ENCODE results near the gene CNGB1. TPM values are rescaled to one million over a fixed set of nuclear protein-coding genes. Genes with fewer than 3 reads are reported as not detected.

Gene CNGB1
- total RNA-seq, 1 experiment from 2014 or later, result not detected

GRCh38 chr16:57988929-57989328 is 18.0 kb upstream of the CNGB1 start:
- H3K9ac ChIP-seq (ENCODE audit: low read length), result no peak overlapping the region
- H3K4me1 ChIP-seq (ENCODE audit: control insufficient read depth in 1 of 2, insufficient read depth in 2 of 2, low read length in 2 of 2), result no peaks in the 10 kb centered on the region
- POLR2A ChIA-PET, result no interaction called here
- no peaks in the 10 kb centered on the region for H4K20me1 ChIP-seq (ENCODE audit: insufficient read depth)
- no peak overlapping the region for H2AFZ ChIP-seq (ENCODE audit: low read depth, low read length, poor library complexity, severe bottlenecking)
- no peaks in the 10 kb centered on the region for H3K9me3 ChIP-seq (ENCODE audit: control insufficient read depth in 1 of 2, insufficient read depth in 1 of 2, low read depth in 1 of 2, low read length in 2 of 2)
- intact Hi-C loops (cut with micrococcal nuclease), result no loop called here
- no peaks in the 10 kb centered on the region for H3K79me2 ChIP-seq (ENCODE audit: insufficient read depth, low read length)
- no peaks in the 10 kb centered on the region for H3K9me2 ChIP-seq (ENCODE audit: insufficient read depth)
- CTCF ChIA-PET, result interaction anchor here (1.3 kb wide), 1 partner anchor 12 kb away, joined by 3 read pairs; the partner anchor contains the start of gene USB1
- no peak overlapping the region for H3K4me2 ChIP-seq (ENCODE audit: low read length)
- no peak overlapping the region for H3K27ac ChIP-seq (ENCODE audit: low read depth, low read length)
- RAD21 ChIA-PET (ENCODE audit: low non-redundant PET in 1 of 2, low total read pairs in 2 of 2, uncharacterized antibody in 2 of 2, unreplicated experiment in 2 of 2), result no interaction called here
- no peak overlapping the region for H3K4me3 ChIP-seq (replicated peaks in 1 of 2; ENCODE audit: low read depth in 1 of 2, low read length in 2 of 2)
- H3K27me3 ChIP-seq (ENCODE audit: insufficient read depth, low read length), result no peaks in the 10 kb centered on the region
- no peaks in the 10 kb centered on the region for H3K36me3 ChIP-seq (ENCODE audit: control insufficient read depth in 1 of 2, insufficient read depth in 2 of 2, low read length in 2 of 2)
- 0 out of 2 replicates have a peak, but pooled peaks have one; percentile 25 for ATAC-seq
- no TSS peak for BruUV-seq (replicated peaks)
- TF ChIP-seq FOSL1 (IDR thresholded peaks at IDR 0.05; ENCODE audit: low read depth) (no peak), CTCF (IDR thresholded peaks at IDR 0.05 in 2 of 3, conservative IDR thresholded peaks at IDR 0.05 in 1 of 3; ENCODE audit: borderline replicate concordance in 1 of 3, insufficient read depth in 1 of 3, low read depth in 2 of 3, low read length in 2 of 3) (no peak), TCF7L2 (IDR thresholded peaks at IDR 0.05; ENCODE audit: borderline replicate concordance, extremely low read depth, insufficient read depth, insufficient read length) (no peak), REST (IDR thresholded peaks at IDR 0.05; ENCODE audit: low read depth) (no peak), SRF (IDR thresholded peaks at IDR 0.05; ENCODE audit: low read depth) (no peak), ZFX (IDR thresholded peaks at IDR 0.05) (no peak), ZNF274 (IDR thresholded peaks at IDR 0.05; ENCODE audit: low read depth, low read length) (no peak), EGR1 (IDR thresholded peaks at IDR 0.05; ENCODE audit: low read depth) (no peak), ZBTB33 (IDR thresholded peaks at IDR 0.05; ENCODE audit: extremely low read depth, insufficient replicate concordance, low read length) (no peak), CEBPB (IDR thresholded peaks at IDR 0.05; ENCODE audit: low read depth) (no peak), SIN3A (IDR thresholded peaks at IDR 0.05; ENCODE audit: low read depth) (no peak), MAX (IDR thresholded peaks at IDR 0.05) (no peak), EZH2phosphoT487 (IDR thresholded peaks at IDR 0.05; ENCODE audit: borderline replicate concordance) (no peak), JUND (IDR thresholded peaks at IDR 0.05) (no peak), ELF1 (IDR thresholded peaks at IDR 0.05; ENCODE audit: borderline replicate concordance, low read depth) (no peak), POLR2AphosphoS5 (IDR thresholded peaks at IDR 0.05; ENCODE audit: low read depth, low read length) (no peak)
- DNase-seq (ENCODE audit: low read depth, low spot score), result no peak

Data from HCT116 (cell line).